Lower lobe of right lung (tissue), 2 donors: ENCODE measurements around the gene ULK4. TPM values are rescaled to one million over a fixed set of nuclear protein-coding genes. Genes with fewer than 3 reads are reported as not detected.

ENCODE experiments used
- ATAC-seq, 2 donors: fragments of 200-7000 bp; cut with Tn5 transposase; one replicate each; pipeline ENCODE4 v1.9.1; 2020 to 2022; ENCODE audit warnings: mild to moderate bottlenecking in 2 of 2, moderate library complexity in 2 of 2
- DNase-seq: peaks from one replicate; pipeline ENCODE4 v3.0.0-alpha.2; 2020
- H3K27ac ChIP-seq: fragments of 200-600 bp; one replicate; pipeline ENCODE4 v1.8.0; 2022
- H3K27me3 ChIP-seq: fragments of 200-600 bp; one replicate; pipeline ENCODE4 v1.8.0; 2022; ENCODE audit warnings: low read depth
- H3K36me3 ChIP-seq: fragments of 200-600 bp; one replicate; pipeline ENCODE4 v1.8.0; 2022; ENCODE audit warnings: mild to moderate bottlenecking
- H3K4me1 ChIP-seq: fragments of 200-600 bp; one replicate; pipeline ENCODE4 v1.8.0; 2022
- H3K4me3 ChIP-seq: fragments of 200-600 bp; one replicate; pipeline ENCODE4 v1.8.0; 2022; ENCODE audit warnings: mild to moderate bottlenecking
- H3K9me3 ChIP-seq: fragments of 200-600 bp; one replicate; pipeline ENCODE4 v1.8.0; 2022
- intact Hi-C: fragments of 100-400 bp; cut with DNase I; formaldehyde crosslinking; loops from one replicate; pipeline ENCODE4 v1.11.0; 2022
- total RNA-seq: library from RNA; stranded (reverse); fragmentation: NEBNext Ultra II Directional; extraction: Animal tissue kit (Norgen Biotek cat#: 25700); gene quantifications from one replicate; pipeline ENCODE4 v1.2.1, GENCODE V29; 2021
- TF ChIP-seq, protein P1 (sequence below): fragments of 200-600 bp; IDR thresholded peaks from one replicate; pipeline ENCODE4 v1.8.0; 2022; ENCODE audit warnings: antibody characterized with exemption, mild to moderate bottlenecking
- donor health status: DM: no; HTN: yes; CAD: no; lungs with severe emphysema.

Gene ULK4
- total RNA-seq, 1 donor from 2014 or later = 11.4 TPM

GRCh38 chr3:41208507-41209220 lies 753.2 kb downstream of the ULK4 start:
- Histone ChIP-seq H3K27me3 (no peaks in the 10 kb centered on the region), H3K9me3 (no peaks in the 10 kb centered on the region), H3K4me1 (peaks cover 69% of the 10 kb centered on the region), H3K36me3 (no peaks in the 10 kb centered on the region), H3K4me3 (no peak overlapping the region), H3K27ac (no peak overlapping the region)
- TF ChIP-seq, protein P1, sequence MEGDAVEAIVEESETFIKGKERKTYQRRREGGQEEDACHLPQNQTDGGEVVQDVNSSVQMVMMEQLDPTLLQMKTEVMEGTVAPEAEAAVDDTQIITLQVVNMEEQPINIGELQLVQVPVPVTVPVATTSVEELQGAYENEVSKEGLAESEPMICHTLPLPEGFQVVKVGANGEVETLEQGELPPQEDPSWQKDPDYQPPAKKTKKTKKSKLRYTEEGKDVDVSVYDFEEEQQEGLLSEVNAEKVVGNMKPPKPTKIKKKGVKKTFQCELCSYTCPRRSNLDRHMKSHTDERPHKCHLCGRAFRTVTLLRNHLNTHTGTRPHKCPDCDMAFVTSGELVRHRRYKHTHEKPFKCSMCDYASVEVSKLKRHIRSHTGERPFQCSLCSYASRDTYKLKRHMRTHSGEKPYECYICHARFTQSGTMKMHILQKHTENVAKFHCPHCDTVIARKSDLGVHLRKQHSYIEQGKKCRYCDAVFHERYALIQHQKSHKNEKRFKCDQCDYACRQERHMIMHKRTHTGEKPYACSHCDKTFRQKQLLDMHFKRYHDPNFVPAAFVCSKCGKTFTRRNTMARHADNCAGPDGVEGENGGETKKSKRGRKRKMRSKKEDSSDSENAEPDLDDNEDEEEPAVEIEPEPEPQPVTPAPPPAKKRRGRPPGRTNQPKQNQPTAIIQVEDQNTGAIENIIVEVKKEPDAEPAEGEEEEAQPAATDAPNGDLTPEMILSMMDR = no peak
- intact Hi-C loops = no loop called here
- no peak for ATAC-seq
- DNase-seq = no peak

DNA sequence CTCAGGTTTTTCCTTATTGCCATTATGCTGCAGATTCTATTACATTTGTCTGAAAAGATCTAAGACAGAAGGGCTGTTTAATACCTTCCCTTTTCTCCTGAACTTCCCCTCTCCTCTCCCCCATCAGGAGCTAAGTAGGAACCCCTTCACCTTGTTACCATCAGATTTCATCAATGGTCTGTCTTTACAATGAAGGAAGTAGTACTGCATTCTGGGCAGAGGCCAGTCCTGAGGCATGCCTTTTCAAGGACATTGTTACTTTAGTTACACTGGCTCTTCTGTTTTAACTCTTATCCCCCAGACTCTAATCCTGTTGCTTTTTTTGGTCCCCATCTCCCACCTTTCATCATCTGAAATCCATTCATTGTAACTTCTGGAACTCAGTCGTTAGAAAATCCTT lies 754.5 kb downstream of the ULK4 start:
- TF ChIP-seq, protein P1 = no peak
- peaks cover 69% of the 10 kb centered on the region for H3K4me1 ChIP-seq
- DNase-seq (no peak), ATAC-seq (peak; percentile 39 to 52)
- no peaks in the 10 kb centered on the region for H3K9me3 ChIP-seq
- no peak overlapping the region for H3K4me3 ChIP-seq
- H3K27me3 ChIP-seq = no peaks in the 10 kb centered on the region
- no peak overlapping the region for H3K27ac ChIP-seq
- no peaks in the 10 kb centered on the region for H3K36me3 ChIP-seq
- intact Hi-C loops = no loop called here

DNA sequence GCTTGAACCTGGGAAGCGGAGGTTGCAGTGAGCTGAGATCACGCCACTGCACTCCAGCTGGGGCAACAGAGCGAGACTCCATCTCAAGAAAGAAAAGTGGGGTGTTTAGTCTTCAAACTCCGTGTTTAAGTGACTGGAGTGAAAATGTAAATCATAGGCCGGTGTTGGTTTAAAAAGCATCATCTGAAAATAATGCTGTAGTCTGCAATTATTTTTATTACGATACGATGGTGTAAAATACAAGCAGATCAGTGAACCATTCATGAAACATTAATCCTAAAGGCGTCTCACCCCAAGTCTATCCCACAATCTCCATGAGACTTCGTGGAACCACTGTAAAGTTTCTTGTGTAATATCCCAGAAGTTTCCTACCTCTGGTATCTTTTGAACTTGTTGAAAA lies 756.3 kb downstream of the ULK4 start:
- intact Hi-C loops = no loop called here
- Histone ChIP-seq H3K9me3 (no peaks in the 10 kb centered on the region), H3K4me1 (peaks cover 80% of the 10 kb centered on the region), H3K27me3 (no peaks in the 10 kb centered on the region), H3K36me3 (no peaks in the 10 kb centered on the region), H3K4me3 (no peak overlapping the region), H3K27ac (no peak overlapping the region)
- TF ChIP-seq, protein P1 = no peak
- ATAC-seq = no peak
- no peak for DNase-seq

DNA sequence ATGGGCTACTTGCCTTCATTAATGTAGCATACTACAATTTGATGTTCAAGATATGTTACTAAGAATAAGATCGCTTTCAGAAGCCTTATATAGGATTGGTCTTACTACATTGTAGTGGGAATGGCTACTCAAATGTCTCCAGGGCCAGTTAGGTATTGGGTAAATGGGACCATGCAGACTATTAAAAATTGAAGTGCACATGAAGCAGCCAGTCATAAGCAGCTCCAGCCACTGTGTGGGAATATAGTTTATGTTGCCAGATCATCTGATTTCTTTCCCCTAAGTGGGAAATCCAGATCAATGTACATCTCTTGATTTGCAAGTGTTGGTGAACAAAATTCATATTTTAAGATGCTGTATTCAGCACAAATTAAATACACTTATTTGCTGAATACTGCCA lies 757.5 kb downstream of the ULK4 start:
- Histone ChIP-seq H3K4me3 (no peak overlapping the region), H3K9me3 (no peaks in the 10 kb centered on the region), H3K36me3 (no peaks in the 10 kb centered on the region), H3K27me3 (no peaks in the 10 kb centered on the region), H3K4me1 (peaks cover 80% of the 10 kb centered on the region), H3K27ac (no peak overlapping the region)
- ATAC-seq = no peak
- intact Hi-C loops = no loop called here
- DNase-seq = no peak
- TF ChIP-seq, protein P1 = no peak

DNA sequence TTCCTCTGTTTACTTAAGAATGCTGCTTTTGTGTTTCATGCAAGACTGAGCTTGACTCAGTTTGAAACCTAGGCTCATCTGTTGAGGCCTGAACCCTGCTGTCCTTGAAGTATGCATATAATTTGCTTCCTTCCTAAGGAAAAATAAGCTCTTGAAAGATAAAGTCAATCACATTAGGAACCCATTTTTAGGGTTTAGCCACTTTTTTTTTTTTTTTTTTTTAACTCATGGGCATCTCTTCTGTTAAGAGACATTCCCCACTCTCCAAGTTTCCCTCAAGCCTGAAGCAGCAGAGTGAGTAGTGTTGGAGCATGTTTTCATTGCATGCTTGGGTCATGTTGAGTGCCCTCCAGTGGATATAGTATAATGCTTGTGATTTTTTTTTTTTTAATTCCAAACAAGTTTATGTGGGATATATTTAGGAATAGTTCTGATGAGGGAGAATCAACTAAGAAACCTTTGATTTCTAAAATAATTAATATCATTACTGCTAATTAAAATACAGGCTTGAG lies 759.0 kb downstream of the ULK4 start:
- TF ChIP-seq, protein P1 = peak; percentile 37
- no peak for ATAC-seq
- H3K27ac ChIP-seq = no peak overlapping the region

More for the DNA sequence above, 759.0 kb downstream of the ULK4 start:
- Histone ChIP-seq H3K9me3 (no peaks in the 10 kb centered on the region), H3K36me3 (no peaks in the 10 kb centered on the region), H3K4me3 (peak overlapping the region; percentile 67), H3K27me3 (no peaks in the 10 kb centered on the region), H3K4me1 (peaks cover 67% of the 10 kb centered on the region)
- DNase-seq = no peak
- intact Hi-C loops = no loop called here
